Inflammatory macrophage (primary cell): Measurements from ENCODE around the gene ALKBH3.
A peak's percentile ranks its signal among the peaks of the same experiment; 100 is the strongest.

ENCODE experiments used
- DNase-seq, 2 donors: peaks; one replicate each; pipeline ENCODE4 v3.0.0-alpha.2; 2020 to 2022
- total RNA-seq, 18 experiments: gene quantifications; one replicate each; lab custom pipeline; 2026; ENCODE audit warnings: mixed read lengths in 6 of 18, inconsistent platforms in 2 of 18; lab: John Stamatoyannopoulos, UW

The ALKBH3 gene
- 9.3 to 37.8 (median 24.8) reads per million in 18 experiments for total RNA-seq

GRCh38 chr11:43880640-43881159, at the start of gene ALKBH3:
ALKBH3 (plus strand) TSS chr11:43880831; CDS start chr11:43882653, 1,822 bp downstream.
- DNase-seq, result peak; percentile 92 to 96

- DNase-seq, result peak; percentile 56 to 72
Observed at GRCh38 chr11:43830928-43831440, 49.6 kb upstream of the ALKBH3 start.

- DNase-seq, result no peak
Observed at GRCh38 chr11:43832536-43832935, 48.1 kb upstream of the ALKBH3 start.

- DNase-seq, result peak; percentile 28 to 30
Observed at GRCh38 chr11:43833657-43834073, 47.0 kb upstream of the ALKBH3 start.

GRCh38 chr11:43834286-43834685, 46.3 kb upstream of the ALKBH3 start:
- DNase-seq, result no peak

GRCh38 chr11:43835104-43835503, 45.5 kb upstream of the ALKBH3 start:
- DNase-seq, result no peak

GRCh38 chr11:43837879-43838278, 42.8 kb upstream of the ALKBH3 start:
- no peak for DNase-seq

- DNase-seq, result no peak
Observed at GRCh38 chr11:43842021-43842420, 38.6 kb upstream of the ALKBH3 start.

- no peak for DNase-seq
Observed at GRCh38 chr11:43845816-43846215, 34.8 kb upstream of the ALKBH3 start.

GRCh38 chr11:43852057-43852636, 28.5 kb upstream of the ALKBH3 start:
- peak; percentile 63 to 64 for DNase-seq

GRCh38 chr11:43853781-43854180, 26.9 kb upstream of the ALKBH3 start:
- peak; percentile 46 to 52 for DNase-seq

- DNase-seq, result no peak
Observed at GRCh38 chr11:43856993-43857392, 23.6 kb upstream of the ALKBH3 start.

- no peak for DNase-seq
Observed at GRCh38 chr11:43861141-43861540, 19.5 kb upstream of the ALKBH3 start.

- DNase-seq, result no peak
Observed at GRCh38 chr11:43866520-43866919, 14.1 kb upstream of the ALKBH3 start.

- no peak for DNase-seq
Observed at GRCh38 chr11:43866969-43867368, 13.7 kb upstream of the ALKBH3 start.

GRCh38 chr11:43868852-43869567, 11.6 kb upstream of the ALKBH3 start:
- peak; percentile 85 to 94 for DNase-seq

- DNase-seq, result no peak
Observed at GRCh38 chr11:43871051-43871450, 9.6 kb upstream of the ALKBH3 start.

- DNase-seq, result no peak
Observed at GRCh38 chr11:43872995-43873394, 7.6 kb upstream of the ALKBH3 start.

- no peak for DNase-seq
Observed at GRCh38 chr11:43874078-43874477, 6.6 kb upstream of the ALKBH3 start.

- no peak for DNase-seq
Observed at GRCh38 chr11:43874738-43875137, 5.9 kb upstream of the ALKBH3 start.

- DNase-seq, result no peak
Observed at GRCh38 chr11:43879789-43880639, 617 bp upstream of the ALKBH3 start.

GRCh38 chr11:43892851-43893250, 12.2 kb downstream of the ALKBH3 start:
- DNase-seq, result no peak

- DNase-seq, result no peak
Observed at GRCh38 chr11:43894546-43894945, 13.9 kb downstream of the ALKBH3 start.
